GM10266 (cell line): Measurements from ENCODE around the gene MYBPH.

Experiments
- DNase-seq: peaks from one replicate; pipeline ENCODE4 v3.0.0; 2012; ENCODE audit errors: extremely low spot score
- CTCF ChIP-seq: IDR thresholded peaks from 2 replicates; pipeline ENCODE4 v1.5.1; 2012; ENCODE audit warnings: mild to moderate bottlenecking, low read depth; ENCODE audit not compliant: control insufficient read depth, insufficient read depth; ENCODE audit errors: missing control alignments

MYBPH gene

DNA sequence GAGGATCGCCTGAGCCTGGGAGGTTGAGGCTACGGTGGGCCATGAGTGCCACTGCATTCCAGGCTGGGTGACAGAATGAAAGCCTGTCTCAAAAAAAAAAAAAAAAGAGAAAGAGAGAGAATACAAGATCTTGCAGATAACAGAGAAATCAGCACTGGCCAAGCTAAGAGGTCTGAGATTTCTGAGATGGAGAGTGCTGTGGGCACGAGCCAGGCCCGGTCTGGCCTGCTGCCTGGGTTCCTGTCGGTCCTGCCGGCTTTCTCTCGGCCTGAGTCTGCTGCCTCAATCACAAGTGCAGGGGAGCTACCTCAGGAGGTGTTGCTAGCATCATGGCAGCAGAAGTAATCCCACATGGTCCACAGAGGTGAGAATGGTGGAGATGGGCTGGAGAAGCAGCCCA, 29.1 kb downstream of the MYBPH start:
- TF ChIP-seq CTCF: no peak
- DNase-seq: no peak

DNA sequence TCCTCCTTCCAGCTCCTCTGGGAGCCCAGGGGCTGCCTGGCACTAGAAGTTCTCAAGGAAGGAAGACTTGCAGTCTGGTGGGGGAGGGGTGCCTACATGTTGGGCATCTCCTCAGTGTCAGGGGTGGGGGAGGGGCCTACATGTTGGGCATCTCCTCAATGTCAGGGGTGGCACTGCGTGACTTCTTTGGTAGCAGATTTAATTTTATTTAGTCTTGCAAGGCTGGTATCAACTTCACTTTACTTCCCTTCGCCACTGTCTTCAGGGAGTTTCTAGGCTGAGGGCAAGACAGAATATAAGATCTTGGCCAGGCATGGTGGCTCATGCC, 29.6 kb downstream of the MYBPH start:
- no peak for TF ChIP-seq CTCF
- DNase-seq: no peak

GRCh38 chr1:203145321-203146041, 30.1 kb downstream of the MYBPH start:
- no peak for DNase-seq
- TF ChIP-seq CTCF: no peak

DNA sequence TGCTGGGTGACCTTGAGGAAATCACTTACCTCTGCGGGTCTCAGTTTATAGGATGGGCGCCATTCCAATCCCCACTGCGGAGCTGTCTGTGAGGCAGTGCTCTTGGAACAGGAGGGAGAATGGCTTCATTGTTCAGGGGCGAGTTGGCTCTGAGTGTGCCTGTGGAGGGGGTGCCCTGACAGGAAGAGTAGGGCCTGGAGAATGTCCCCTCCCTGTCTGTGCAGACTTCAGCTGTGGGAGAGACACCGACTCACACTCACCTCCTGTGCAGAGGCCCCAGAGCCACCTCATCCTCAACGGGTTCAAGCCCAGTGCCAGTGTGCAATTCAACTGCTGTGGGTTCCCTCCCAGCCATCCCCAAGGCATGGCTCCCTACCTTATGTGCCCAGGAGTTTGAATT, 31.0 kb downstream of the MYBPH start:
- DNase-seq: no peak
- TF ChIP-seq CTCF: no peak

GRCh38 chr1:203143641-203144040, 32.0 kb downstream of the MYBPH start:
- TF ChIP-seq CTCF: no peak
- DNase-seq: no peak

- TF ChIP-seq CTCF: no peak
- DNase-seq: no peak
These were observed 32.8 kb downstream of the MYBPH start for GRCh38 chr1:203142684-203143408.

DNA sequence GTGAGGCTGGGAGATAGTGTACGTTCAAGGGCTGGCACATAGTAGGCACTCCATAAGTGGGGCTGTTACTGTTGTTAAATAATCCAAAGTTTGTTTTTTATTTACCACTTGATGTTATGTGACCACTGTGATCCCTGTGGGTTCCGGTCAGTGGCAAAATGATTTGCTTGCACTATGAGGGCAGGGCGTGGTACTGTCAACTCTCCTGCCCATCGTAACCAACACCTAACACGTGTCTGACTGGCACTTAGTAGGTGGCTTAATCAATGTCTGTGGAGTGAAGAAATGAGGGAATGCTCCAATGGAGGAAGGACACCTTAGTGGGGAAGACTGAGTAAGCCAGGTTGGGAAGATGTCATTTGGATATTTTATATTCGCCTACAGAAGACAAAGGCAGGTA, 33.5 kb downstream of the MYBPH start:
- no peak for DNase-seq
- TF ChIP-seq CTCF: no peak
